HAP-1 (cell line): ENCODE results near the gene MIPEP.

Experiments used
- DNase-seq, 2 experiments: peaks; one replicate each; pipeline ENCODE4 v3.0.0-alpha.2; 2016 to 2020; ENCODE audit warnings: low spot score in 2 of 2
- H3K27me3 ChIP-seq: fragments of 250-450 bp; sonication (Bioruptor Pico); 2 replicates; pipeline ENCODE4 v1.5.1; 2020; ENCODE audit warnings: low read depth, mild to moderate bottlenecking, moderate library complexity
- H3K36me3 ChIP-seq: fragments of 250-450 bp; sonication (Bioruptor Pico); replicated peaks from 2 replicates; pipeline ENCODE4 v1.5.1; 2020; ENCODE audit warnings: mild to moderate bottlenecking
- H3K4me1 ChIP-seq: fragments of 250-450 bp; sonication (Bioruptor Pico); 2 replicates; pipeline ENCODE4 v1.5.1; 2020; ENCODE audit warnings: mild to moderate bottlenecking
- H3K4me3 ChIP-seq: fragments of 250-450 bp; sonication (Bioruptor Pico); 2 replicates; pipeline ENCODE4 v1.5.1; 2020; ENCODE audit warnings: mild to moderate bottlenecking, moderate library complexity
- H3K9me3 ChIP-seq: fragments of 250-450 bp; sonication (Bioruptor Pico); 2 replicates; pipeline ENCODE4 v1.5.1; 2020; ENCODE audit warnings: mild to moderate bottlenecking, moderate library complexity
- in situ Hi-C: fragments of 300-500 bp; cut with MboI; formaldehyde crosslinking; loops from 3 replicates; pipeline ENCODE4 v1.14.3; 2020; ENCODE audit warnings: low sequenced_read_pairs, inconsistent platforms, mixed read lengths

The MIPEP gene

DNA sequence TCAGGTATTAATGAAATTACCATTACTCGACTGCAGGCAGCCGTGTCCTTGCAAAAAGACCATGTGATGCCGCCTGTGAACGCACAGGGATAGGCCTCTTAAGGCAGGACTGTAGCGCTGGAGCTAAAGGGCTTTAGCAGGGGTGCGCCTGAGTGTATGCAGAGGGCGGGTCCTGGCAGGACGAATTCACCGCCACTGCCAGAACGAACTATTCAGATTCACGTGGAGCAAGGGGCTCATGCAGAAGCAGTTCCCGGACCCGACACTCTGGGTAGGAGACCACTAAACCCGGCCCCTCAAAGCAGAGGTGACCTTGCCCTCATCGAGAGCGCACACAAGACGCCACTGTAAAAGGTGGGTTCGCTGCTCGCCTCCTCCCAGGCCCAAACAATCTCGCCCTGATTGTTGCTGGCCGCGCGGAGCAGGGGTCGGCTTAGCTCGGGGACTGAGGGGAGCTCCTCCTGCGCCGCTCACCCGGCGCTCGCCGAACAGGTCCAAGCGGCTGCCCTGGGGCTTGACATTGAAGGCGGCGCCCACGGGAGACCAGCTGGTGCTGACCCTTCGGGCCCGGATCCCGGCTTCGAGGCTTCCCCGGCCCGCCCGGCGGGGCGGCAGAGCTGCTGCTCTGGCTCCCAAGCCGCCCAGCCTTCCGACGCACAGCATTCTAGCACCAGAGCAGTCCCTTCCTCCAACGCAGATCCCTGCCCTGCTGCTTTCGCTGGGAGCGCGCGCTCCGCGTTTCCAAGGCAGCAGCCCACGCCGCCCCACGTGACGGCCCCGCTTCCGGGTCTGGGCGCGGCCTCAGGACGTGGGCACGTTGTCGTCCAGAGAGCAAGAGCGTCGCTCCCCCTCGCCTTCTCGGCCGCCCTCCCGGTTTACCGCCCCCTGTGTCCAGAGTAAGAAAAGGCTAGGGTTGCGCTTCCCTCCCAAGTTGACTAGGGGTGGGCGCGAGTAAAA is at the start of gene MIPEP:
TSS of gene MIPEP (minus strand) at position 743 of the 957 bp plus-strand sequence. CDS start at position 663, 80 bp downstream.
- H3K9me3 ChIP-seq, result no peaks in the 10 kb centered on the region
- H3K27me3 ChIP-seq, result no peaks in the 10 kb centered on the region
- in situ Hi-C loops, result loop anchor here (25.0 kb wide), 1 partner anchor 527 kb away; no protein-coding TSS in a partner anchor
- H3K4me1 ChIP-seq, result peaks cover 13% of the 10 kb centered on the region
- peak; percentile 88 to 94 for DNase-seq
- H3K36me3 ChIP-seq, result peaks cover 6% of the 10 kb centered on the region; the same call in 1 of the 2 replicates
- H3K4me3 ChIP-seq, result peak within 1 kb of the TSS; percentile 87

DNA sequence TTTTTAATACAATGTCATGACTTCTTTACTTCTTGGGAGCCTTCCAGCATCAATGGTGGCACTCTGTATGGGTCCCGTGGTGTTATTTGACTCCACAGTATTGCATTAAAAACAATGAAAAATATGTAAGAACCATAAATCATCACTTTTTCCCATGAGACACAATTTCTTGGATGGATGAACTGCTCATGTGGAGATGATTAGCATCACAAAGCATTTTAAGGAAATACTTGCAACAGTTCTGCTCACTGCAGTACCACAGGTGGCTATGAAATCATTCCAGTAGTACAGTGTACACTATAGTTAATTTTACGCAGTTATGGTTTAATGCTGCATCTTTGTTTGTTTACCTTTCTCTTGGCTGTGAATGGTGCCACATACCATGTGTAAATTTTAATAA is 45.3 kb upstream of the MIPEP start:
- Histone ChIP-seq H3K4me1 (no peaks in the 10 kb centered on the region), H3K27me3 (0 out of 2 replicates have a peak, but pooled peaks cover 2% of the 10 kb centered on the region), H3K4me3 (no peak overlapping the region), H3K9me3 (no peaks in the 10 kb centered on the region), H3K36me3 (no peaks in the 10 kb centered on the region)
- DNase-seq, result no peak
- in situ Hi-C loops, result no loop called here

- Histone ChIP-seq H3K9me3 (no peaks in the 10 kb centered on the region), H3K36me3 (no peaks in the 10 kb centered on the region), H3K4me3 (no peak overlapping the region), H3K27me3 (0 out of 2 replicates have a peak, but pooled peaks cover 2% of the 10 kb centered on the region), H3K4me1 (no peaks in the 10 kb centered on the region)
- no peak for DNase-seq
- in situ Hi-C loops, result loop anchor here (10.0 kb wide), 1 partner anchor 286 kb away; no protein-coding TSS in a partner anchor
These were observed 39.8 kb upstream of the MIPEP start for GRCh38 chr13:23928985-23929384.

- no peak for DNase-seq
- H3K4me3 ChIP-seq, result no peak overlapping the region
- H3K9me3 ChIP-seq, result no peaks in the 10 kb centered on the region
- H3K4me1 ChIP-seq, result no peaks in the 10 kb centered on the region
- H3K27me3 ChIP-seq, result peaks cover 16% of the 10 kb centered on the region
- no peaks in the 10 kb centered on the region for H3K36me3 ChIP-seq
- in situ Hi-C loops, result loop anchor here (10.0 kb wide), 1 partner anchor 292 kb away; no protein-coding TSS in a partner anchor
These were observed 33.8 kb upstream of the MIPEP start for GRCh38 chr13:23923031-23923430.

DNA sequence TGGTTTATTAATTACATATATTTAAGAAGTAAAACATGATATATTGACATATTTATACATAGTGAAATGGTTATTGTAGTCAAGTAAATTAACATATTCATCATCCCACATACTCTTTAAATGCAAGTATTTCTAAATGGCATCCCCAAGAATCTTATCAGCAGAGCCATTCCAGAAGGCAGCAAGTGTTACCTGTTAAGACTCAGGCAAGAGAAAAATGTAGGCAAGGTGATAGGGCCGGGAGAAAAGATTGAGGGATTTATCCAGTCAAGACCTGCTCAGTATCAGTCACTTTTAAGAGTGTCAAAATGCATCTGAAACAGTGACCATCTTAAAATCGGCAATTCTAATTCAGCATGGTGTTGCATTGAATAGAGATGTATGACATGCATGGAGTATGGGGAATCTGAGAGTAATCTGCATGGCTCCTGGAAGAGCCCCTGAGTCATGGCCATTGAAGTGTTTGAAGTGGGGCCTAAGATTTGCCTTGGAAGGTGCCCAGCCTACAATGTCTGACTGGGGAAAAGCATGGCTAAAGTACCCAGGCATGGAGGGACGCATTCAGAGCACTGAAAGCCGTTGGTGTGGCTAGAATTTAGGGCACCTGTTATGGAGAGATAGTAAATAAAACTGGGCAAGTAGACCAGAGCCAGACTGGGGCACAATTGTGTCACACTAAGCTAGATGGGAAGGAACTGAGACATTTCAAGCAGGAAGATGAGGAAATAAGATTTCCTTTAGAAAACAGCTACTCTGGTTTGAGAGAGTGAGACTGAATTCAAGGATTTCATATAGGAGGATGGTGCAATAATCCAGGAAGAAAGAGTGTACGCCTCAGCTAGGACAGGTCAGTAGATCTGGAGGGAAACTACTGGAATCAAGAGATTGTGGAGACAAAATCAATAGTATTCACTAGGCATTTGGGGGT is 33.1 kb upstream of the MIPEP start:
- DNase-seq, result no peak
- in situ Hi-C loops, result loop anchor here (10.0 kb wide), 1 partner anchor 293 kb away; no protein-coding TSS in a partner anchor

DNA sequence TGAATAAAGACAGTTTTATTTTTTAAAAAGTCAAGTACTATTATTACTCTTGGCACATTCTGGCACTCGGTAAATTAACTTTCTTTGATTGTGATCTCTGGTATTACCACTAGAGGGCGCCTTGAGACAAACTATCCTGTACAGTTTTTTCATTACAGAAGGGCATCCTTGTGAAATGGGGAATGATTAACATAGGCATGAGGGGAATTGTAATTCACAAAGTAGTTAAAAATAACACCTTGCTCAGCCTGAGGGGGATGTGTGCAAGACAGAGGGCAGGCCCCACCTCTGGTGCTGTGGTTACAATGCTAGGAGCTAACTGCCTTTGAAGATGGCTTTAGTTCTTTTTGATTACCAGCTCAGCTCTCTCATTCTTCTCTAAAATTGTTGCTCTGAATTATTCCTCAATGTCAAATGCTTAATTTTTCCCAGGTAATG is 32.3 kb upstream of the MIPEP start:
- Histone ChIP-seq H3K4me1 (no peaks in the 10 kb centered on the region), H3K36me3 (no peaks in the 10 kb centered on the region), H3K27me3 (peaks cover 22% of the 10 kb centered on the region), H3K4me3 (no peak overlapping the region), H3K9me3 (no peaks in the 10 kb centered on the region)
- in situ Hi-C loops, result loop anchor here (10.0 kb wide), 1 partner anchor 293 kb away; no protein-coding TSS in a partner anchor
- peak; percentile 51 to 67 for DNase-seq

More for the DNA sequence above, 33.1 kb upstream of the MIPEP start:
- Histone ChIP-seq H3K4me3 (no peak overlapping the region), H3K4me1 (no peaks in the 10 kb centered on the region), H3K27me3 (peaks cover 20% of the 10 kb centered on the region), H3K9me3 (no peaks in the 10 kb centered on the region), H3K36me3 (no peaks in the 10 kb centered on the region)

- Histone ChIP-seq H3K4me3 (no peak overlapping the region), H3K36me3 (no peaks in the 10 kb centered on the region), H3K4me1 (no peaks in the 10 kb centered on the region), H3K9me3 (no peaks in the 10 kb centered on the region), H3K27me3 (peaks cover 22% of the 10 kb centered on the region)
- in situ Hi-C loops, result no loop called here
- DNase-seq, result no peak
These were observed 29.8 kb upstream of the MIPEP start for GRCh38 chr13:23919006-23919405.

DNA sequence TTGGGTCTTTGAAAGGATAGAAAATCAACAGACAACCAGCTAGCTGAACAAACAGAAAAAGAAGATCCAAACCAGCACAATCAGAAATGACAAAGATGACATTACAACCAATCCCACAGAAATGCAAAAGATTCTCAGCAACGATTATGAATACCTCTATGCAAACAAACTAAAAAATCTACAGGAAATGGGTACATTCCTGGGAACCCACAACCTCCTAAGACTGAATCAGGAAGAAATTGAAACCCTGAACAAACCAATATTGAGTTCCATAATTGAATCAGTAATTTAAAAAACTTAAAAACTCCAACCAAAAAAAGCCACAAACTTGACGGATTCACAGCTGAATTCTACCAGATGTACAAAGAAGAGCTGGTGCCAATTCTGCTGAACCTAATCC is 29.0 kb upstream of the MIPEP start:
- Histone ChIP-seq H3K36me3 (no peaks in the 10 kb centered on the region), H3K9me3 (no peaks in the 10 kb centered on the region), H3K4me3 (no peak overlapping the region), H3K4me1 (no peaks in the 10 kb centered on the region), H3K27me3 (peaks cover 22% of the 10 kb centered on the region)
- in situ Hi-C loops, result no loop called here
- no peak for DNase-seq

DNA sequence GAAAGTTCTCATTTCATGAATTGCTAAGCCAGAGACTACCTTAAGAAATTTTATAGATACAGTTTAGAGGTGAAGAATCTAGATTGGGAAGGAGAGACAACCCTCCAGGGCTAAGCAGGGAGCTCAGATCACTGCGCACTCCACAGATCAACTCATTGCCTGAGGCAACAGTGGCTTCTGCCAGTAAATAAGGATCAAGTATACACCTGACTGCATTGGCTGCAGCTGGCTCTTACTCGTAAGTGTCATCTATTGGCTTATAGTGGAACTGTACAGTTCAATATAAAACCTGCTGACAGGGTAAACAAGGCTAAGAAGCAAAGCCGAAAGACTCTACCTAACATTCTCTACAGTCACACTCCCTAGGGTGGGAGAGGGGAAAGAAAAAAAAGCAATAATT is 26.1 kb upstream of the MIPEP start:
- DNase-seq, result no peak
- Histone ChIP-seq H3K4me1 (no peaks in the 10 kb centered on the region; the same call in 1 of the 2 replicates), H3K9me3 (no peaks in the 10 kb centered on the region), H3K4me3 (no peak overlapping the region), H3K27me3 (peaks cover 19% of the 10 kb centered on the region), H3K36me3 (no peaks in the 10 kb centered on the region)
- in situ Hi-C loops, result no loop called here

GRCh38 chr13:23912469-23912868 is 23.3 kb upstream of the MIPEP start:
- in situ Hi-C loops, result no loop called here
- H3K27me3 ChIP-seq, result peaks cover 3% of the 10 kb centered on the region; the same call in 1 of the 2 replicates
- no peaks in the 10 kb centered on the region for H3K9me3 ChIP-seq
- H3K4me3 ChIP-seq, result no peak overlapping the region
- H3K36me3 ChIP-seq, result no peaks in the 10 kb centered on the region
- H3K4me1 ChIP-seq, result no peaks in the 10 kb centered on the region; the same call in 1 of the 2 replicates
- DNase-seq, result no peak

GRCh38 chr13:23909606-23910005 is 20.4 kb upstream of the MIPEP start:
- H3K36me3 ChIP-seq, result no peaks in the 10 kb centered on the region
- in situ Hi-C loops, result no loop called here
- no peaks in the 10 kb centered on the region for H3K27me3 ChIP-seq
- H3K4me3 ChIP-seq, result no peak overlapping the region
- no peak for DNase-seq
- H3K4me1 ChIP-seq, result no peaks in the 10 kb centered on the region; the same call in 1 of the 2 replicates
- H3K9me3 ChIP-seq, result no peaks in the 10 kb centered on the region

DNA sequence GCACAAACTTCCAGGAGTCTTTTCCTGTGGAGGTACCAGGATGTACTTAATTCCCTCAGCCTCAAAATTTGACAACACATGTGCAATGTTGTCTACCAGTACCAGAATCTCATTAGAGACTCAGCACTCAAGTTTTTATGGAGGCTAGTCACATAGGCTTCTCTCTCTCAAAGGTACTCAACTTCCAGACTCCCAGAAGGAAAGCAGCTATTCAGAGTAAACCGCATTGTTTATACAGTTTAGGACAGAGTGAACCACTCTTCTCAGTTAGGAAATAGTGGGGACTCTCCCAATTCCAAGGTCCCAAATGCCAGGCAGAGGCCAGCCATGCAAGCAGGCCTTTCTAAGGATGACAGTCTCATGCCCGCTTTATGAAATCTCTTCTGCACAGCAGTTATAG is 16.6 kb upstream of the MIPEP start:
- in situ Hi-C loops, result no loop called here
- H3K36me3 ChIP-seq, result no peaks in the 10 kb centered on the region

DNA sequence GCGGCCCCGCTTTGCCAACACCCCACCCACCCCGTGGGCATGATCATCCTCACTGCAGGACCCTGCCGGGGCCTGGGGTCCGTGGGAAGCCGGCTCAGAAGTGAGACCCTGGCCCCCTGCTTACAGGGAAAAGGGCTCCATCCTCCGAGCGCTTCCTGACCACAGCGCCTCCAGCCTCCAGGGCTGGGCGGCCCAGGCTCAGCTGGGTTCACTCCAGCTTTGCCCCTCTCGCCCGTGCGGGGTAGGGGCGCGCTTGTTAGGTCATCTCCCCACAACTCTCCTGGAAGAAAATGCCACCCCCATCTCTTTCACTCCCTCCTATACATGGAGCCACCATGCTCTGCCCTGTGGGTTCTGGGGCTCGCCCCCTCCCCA is 14.7 kb upstream of the MIPEP start:
- Histone ChIP-seq H3K36me3 (no peaks in the 10 kb centered on the region), H3K27me3 (peaks cover 2% of the 10 kb centered on the region), H3K4me1 (no peaks in the 10 kb centered on the region), H3K4me3 (no peak overlapping the region), H3K9me3 (no peaks in the 10 kb centered on the region)
- DNase-seq, result no peak
- in situ Hi-C loops, result no loop called here

More for the DNA sequence above, 16.6 kb upstream of the MIPEP start:
- Histone ChIP-seq H3K27me3 (no peaks in the 10 kb centered on the region; the same call in none of the 2 replicates), H3K4me3 (no peak overlapping the region), H3K9me3 (no peaks in the 10 kb centered on the region), H3K4me1 (no peaks in the 10 kb centered on the region; the same call in 1 of the 2 replicates)
- DNase-seq, result no peak
